ENCODE data around the gene ELP2.
"Not testable (repeated sequence)": the region's sequence is repeated elsewhere in the genome, so short reads cannot be mapped to it uniquely, and the experiment has no call there.

ELP2 gene

GRCh38 chr18:36129300-36130038, at the start of gene ELP2, which contains the start of gene SLC39A6:
Gene ELP2, plus strand, starts transcription at chr18:36129899. Its CDS starts 35 bp downstream, at chr18:36129934.
Gene SLC39A6, minus strand, starts transcription at chr18:36129340. Its CDS starts 2,333 bp downstream, at chr18:36127007.
- DNase-seq (ENCODE audit: low spot score): peak; percentile 95
- TF ChIP-seq CTCF (IDR thresholded peaks at IDR 0.05; ENCODE audit: extremely low read depth, missing control alignments): no peak

GRCh38 chr18:36081118-36081517, 48.6 kb upstream of the ELP2 start:
- not testable (repeated sequence) for DNase-seq (ENCODE audit: low spot score)

- no peak for DNase-seq (ENCODE audit: low spot score)
- no peak for TF ChIP-seq CTCF (IDR thresholded peaks at IDR 0.05; ENCODE audit: extremely low read depth, missing control alignments)
Observed at GRCh38 chr18:36083729-36084128, 46.0 kb upstream of the ELP2 start.

- TF ChIP-seq CTCF (IDR thresholded peaks at IDR 0.05; ENCODE audit: extremely low read depth, missing control alignments): no peak
- no peak for DNase-seq (ENCODE audit: low spot score)
Observed at GRCh38 chr18:36085195-36085594, 44.5 kb upstream of the ELP2 start.

GRCh38 chr18:36086186-36086585, 43.5 kb upstream of the ELP2 start:
- DNase-seq (ENCODE audit: low spot score): no peak
- TF ChIP-seq CTCF (IDR thresholded peaks at IDR 0.05; ENCODE audit: extremely low read depth, missing control alignments): no peak

GRCh38 chr18:36088256-36088655, 41.4 kb upstream of the ELP2 start:
- no peak for DNase-seq (ENCODE audit: low spot score)
- TF ChIP-seq CTCF (IDR thresholded peaks at IDR 0.05; ENCODE audit: extremely low read depth, missing control alignments): no peak

- no peak for DNase-seq (ENCODE audit: low spot score)
- TF ChIP-seq CTCF (IDR thresholded peaks at IDR 0.05; ENCODE audit: extremely low read depth, missing control alignments): no peak
Observed at GRCh38 chr18:36089001-36089400, 40.7 kb upstream of the ELP2 start.

- DNase-seq (ENCODE audit: low spot score): not testable (repeated sequence)
Observed at GRCh38 chr18:36092116-36092515, 37.6 kb upstream of the ELP2 start.
